RPMI8226 (cell line): Measurements from ENCODE around the gene SLC8B1.

Experiments
- DNase-seq: peaks from one replicate; pipeline ENCODE4 v3.0.0-alpha.2; 2015

The SLC8B1 gene

DNA sequence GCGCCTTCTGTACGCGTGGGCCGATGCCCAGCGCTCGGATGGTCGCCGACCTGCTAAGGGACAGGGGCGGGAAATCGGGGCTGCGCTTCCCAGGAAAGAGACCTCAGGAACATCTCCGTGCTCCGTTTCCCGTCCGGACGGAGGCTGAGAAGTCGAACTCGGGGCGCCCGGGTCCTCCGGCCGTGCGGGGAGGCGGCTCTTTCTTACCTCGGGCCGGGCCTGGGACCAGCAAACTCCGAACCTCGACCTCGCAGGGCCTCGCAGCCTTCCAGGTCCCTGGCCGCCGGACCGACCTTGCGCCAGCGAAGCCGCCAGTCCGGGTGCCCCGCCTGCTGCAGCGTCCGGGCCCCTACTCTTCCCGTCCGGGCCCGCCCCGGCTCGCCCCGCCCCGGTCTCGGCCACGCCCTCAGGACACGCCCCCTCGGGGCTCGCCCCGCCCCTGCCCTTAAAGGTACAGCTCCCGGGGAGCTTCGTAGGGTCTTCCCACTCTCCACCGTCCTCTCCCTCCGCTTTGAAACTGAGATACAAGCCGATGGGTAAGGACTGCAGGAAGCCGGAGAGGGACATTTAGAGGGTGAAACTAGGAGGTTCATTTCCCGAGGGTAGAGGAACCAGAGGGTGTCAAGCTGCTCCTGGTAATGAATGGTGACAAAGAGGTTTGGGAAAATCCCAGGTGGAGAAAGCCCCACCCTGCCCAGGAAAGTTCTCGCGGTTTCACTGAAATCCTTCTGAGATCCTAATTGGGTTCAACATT is at the start of gene SLC8B1:
Gene SLC8B1, minus strand, starts transcription at position 324 of the 754 bp plus-strand sequence. CDS start 2,231 bp downstream, outside the sequence.
- DNase-seq: peak; percentile 86

DNA sequence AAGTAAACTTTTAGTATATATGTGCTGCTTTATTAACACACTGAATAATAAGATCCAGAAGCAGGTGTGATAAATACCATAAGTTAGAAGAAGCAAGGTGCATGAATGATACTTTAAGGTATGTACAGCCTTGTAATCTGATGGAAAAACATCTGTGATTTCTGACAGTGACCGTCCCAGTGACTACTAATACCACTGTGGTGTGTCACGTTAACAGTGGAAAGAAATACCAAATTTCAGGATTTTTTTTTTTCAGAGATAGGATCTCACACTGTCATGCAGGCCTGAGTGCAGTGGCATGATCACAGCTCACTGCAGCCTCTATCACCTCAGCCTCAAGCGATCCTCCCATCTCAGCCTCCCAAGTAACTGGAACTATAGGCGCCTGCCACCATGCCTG is 47.3 kb upstream of the SLC8B1 start:
- DNase-seq: no peak

DNA sequence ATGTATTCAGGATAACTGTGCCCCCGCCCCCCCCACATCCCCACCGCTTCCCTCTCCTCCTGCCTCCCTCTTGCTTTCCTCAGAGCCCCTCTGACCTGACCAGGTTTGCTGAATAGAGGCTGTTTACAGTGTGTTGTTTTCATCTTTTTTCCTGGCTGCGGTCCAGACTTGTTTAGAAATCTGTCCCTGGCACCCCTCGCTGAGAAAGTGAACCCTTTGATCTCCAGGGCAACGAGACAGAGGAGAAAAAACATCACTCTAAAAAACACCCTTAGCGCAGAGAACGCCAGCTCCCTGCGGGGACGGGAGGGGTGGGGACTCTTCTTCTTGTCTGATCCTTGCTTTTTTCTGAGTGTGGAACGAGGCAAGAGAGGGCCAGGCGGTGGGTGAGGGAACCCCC is 46.3 kb upstream of the SLC8B1 start:
- DNase-seq: no peak

DNA sequence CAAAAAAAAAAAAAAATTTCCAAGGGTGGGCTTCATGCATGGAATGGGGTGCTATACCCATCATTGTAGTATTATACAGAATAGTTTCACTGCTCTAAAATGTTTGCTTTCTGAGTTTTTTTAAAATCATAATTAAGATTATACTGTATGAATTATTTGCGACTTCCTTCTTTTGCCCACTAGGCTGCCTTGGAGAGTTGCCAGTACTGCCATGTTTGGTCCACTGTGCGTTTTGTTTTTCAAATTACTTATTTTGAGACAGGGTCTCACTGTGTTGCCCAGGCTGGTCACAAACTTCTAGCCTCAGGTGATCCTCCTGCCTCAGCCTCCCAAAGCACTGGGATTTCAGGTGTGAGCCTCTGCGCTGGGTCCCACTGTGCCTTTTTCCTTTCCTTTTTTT is 43.4 kb upstream of the SLC8B1 start:
- no peak for DNase-seq

GRCh38 chr12:113374823-113375428 is 40.0 kb upstream of the SLC8B1 start:
- no peak for DNase-seq

DNA sequence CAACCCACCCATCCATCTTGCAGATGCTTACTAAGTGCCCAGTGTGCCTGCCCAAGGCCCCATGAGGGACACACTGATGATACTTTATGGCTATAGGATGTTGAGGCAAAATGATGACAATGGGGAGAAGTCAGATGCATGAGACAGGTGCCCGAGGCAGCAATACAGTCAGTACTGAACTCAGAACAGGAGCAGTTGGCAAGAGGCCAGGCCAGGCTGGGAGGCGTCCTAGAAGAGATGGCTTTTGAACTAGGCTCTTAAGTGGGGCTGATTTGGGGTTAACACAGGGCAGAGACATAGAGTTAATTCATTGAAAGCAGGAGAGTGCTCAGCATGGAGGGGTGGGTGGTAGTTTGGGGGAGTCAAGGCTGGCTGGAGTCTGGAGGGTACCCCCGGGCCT is 39.1 kb upstream of the SLC8B1 start:
- DNase-seq: peak; percentile 29

DNA sequence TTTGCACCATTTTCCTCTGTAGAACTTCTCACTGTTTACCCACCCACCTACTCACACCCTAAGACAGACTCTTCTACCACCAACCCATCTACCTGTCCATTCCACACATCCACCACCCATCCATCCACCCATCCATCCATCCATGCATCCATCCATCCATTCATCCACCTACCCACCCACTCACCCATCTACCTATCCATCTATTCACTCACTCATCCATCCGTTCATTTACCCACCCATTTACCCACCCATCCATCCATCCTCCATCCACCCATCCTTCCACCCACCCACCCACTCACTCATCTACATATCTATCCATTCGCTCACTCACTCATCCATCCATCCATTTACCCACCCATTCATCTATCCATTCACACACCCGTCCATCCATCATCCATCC is 38.5 kb upstream of the SLC8B1 start:
- no peak for DNase-seq

- DNase-seq: no peak
These were observed 37.5 kb upstream of the SLC8B1 start for GRCh38 chr12:113372371-113372770.

DNA sequence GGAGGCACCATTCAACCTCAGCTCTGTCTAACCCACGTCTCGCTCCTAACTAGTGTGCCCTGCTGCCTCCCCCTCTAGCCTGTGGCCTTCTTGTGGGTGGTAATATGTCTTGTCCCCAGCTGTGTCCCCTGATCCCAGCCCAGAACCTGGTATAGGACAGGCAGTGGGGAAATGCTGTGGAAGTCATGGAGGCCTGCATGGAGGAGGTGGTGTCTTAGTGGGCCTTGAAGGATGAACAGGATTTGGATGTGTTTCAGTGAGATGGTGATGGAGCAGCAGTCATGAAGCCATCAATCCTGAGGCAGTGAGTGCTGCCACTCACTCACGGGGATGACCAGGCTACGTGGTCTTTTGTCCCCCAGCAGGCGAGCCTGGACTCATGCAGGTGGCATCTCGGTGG is 36.9 kb upstream of the SLC8B1 start:
- no peak for DNase-seq

DNA sequence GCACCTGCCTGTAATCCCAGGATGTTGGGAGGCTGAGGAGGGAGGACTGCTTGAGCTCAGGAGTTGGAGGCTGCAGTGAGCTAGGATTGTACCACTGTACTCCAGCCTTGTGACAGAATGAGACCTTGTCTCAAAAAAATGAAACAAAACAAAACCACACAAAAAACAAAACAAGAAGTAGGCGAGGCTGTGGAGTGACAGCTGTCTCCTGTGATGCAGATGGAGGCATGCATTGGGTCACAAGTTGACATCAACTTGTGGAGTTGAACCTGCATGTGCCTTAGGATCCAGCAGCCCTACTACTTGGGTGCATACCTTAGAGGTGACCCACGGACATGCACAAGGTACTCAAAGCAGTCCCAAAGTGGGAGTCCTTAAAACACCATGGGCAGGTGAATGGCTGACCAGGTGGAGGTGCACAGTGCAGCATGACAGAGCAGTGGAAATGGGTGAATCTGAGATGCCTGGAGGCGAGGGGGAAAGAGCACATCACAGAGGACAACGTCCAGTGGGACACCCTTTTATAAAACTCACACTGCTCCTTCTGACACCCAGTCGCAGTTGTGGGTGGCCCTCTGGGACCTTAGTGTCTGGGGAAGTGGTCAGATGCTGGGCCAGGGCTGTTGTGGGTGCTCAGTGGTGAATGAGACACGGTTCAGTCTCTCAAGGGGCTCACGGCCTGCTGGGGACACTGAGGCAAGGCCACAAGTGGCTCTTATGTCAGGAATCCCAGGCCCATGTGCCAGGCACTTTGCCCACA is 36.2 kb upstream of the SLC8B1 start:
- DNase-seq: no peak

DNA sequence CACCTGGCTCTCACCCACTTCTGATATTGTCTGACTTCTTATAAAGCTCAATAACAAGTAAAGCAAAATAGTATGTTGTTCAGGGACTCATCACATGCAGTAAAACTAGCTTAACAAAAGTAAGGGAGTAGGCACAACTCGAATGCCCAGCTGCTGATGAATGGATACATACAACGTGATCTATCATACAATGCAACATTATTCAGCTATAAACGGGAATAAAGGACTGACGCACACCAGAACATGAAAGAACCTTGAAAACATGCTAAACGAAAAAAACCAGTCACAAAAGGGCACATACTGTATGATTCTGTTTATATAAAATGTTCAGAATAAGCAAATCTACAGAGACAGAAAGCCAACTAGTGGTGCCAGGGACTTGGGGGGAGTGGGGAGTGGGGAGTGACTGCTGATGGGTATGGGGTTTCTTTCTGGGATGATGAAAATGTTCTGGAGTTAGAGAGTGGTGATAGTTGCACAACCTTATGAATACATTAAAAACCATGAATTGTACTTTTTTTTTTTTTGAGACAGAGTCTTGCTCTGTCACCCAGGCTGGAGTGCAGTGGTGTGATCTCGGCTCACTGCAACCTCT is 34.6 kb upstream of the SLC8B1 start:
- DNase-seq: no peak

- DNase-seq: no peak
These were observed 33.4 kb upstream of the SLC8B1 start for GRCh38 chr12:113368331-113368730.

DNA sequence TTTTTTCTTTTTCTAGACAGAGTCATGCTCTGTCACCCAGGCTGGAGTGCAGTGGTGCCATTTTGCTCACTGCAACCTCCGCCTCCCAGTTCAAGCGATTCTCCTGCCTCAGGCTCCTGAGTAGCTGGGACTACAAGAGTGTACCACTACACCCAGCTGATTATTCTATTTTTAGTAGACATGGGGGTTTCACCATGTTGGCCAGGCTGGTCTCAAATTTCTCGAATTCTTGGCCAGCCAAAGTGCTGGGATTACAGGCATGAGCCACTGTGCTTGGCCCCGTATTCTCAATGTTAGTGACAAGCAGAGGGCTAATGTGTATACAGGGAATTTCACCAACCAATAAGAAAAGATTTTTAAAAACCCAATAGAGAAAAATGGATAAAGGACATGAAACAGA is 31.9 kb upstream of the SLC8B1 start:
- no peak for DNase-seq

DNA sequence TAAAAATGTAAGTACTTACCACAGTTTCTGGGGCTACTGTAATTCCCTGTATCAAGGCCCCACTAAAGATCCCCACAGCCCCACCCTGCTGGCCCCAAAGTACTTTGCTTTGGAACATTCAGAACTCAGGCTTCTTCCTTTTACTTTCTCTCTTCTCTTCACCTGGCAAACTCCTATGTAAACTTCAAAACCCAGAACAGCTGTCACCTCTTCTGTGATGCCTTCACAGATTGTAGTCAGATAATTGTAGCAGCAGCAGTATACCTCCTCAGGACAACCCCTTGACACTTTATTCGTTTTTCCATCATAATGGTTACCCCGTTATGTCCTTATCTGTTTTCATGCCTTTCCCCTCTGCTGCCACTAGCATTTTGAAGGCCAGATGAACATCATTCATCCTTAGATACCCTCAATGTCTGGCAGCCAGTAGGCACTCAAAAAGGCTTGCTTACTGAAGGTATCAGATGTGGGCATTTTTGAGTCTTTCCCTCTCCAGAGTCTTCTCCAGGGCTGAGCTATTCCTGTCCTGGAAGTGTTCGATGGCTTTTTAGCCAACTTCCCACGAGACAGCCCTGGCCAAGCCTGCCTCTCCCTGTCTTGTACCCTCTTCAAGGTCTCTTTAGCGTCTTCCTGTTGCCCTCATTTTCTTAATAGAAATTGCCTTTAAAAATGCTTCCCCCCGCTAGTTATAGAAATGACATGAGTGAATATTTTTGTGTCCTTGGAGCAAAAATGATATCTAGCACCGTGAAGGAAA is 30.9 kb upstream of the SLC8B1 start:
- DNase-seq: no peak

GRCh38 chr12:113364698-113365097 is 29.8 kb upstream of the SLC8B1 start:
- no peak for DNase-seq

- no peak for DNase-seq
These were observed 26.9 kb upstream of the SLC8B1 start for GRCh38 chr12:113361574-113362370.

- DNase-seq: no peak
These were observed 25.2 kb upstream of the SLC8B1 start for GRCh38 chr12:113359939-113360748.

DNA sequence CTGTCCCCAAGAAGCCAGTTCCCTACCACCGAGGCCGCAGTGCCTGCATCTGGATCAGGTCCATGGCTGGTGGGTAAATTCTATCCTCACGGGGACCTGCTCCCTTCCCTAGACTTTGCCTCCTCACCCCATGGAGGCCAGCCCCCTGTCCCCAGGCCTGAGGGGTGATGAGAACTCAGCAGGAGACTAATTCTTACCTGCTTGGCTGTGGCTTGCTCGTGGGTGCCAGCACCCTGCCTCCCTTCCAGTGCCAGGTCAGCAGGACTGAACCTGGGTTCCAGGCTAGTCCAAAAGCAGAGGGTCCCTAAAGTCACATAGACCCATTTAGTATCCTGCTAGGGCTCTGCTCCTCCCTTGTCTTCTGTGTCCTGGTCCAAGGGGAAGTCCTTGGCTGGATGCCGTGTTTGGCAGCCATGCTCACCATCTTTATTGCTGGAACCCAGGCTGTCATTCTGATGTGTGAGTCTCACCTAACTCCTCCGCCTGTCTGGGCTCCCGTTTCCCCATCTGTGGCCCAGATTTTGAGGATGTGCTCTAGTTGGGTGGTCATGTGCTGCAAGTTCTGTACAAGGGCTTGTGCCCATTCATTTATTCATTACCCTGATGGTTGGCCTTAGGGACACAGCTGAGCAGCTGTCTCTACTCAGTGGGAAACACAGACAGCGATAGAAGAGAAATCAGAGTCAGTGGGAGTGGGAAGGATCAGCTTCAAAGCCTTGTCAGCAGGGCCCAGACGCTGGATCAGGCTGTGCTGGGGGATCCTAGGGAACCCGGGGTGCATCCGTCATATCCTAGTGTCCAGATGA is 24.4 kb upstream of the SLC8B1 start:
- peak; percentile 11 for DNase-seq

- peak; percentile 96 for DNase-seq
These were observed 23.6 kb upstream of the SLC8B1 start, which contains the start of gene PLBD2 for GRCh38 chr12:113358381-113359132. Gene PLBD2, plus strand, starts transcription at chr12:113358587. Its CDS starts 14 bp downstream, at chr12:113358601.
